DND-41 (cell line): ENCODE data around the gene NRXN2.

Experiments
- CTCF ChIP-seq: IDR thresholded peaks from 2 replicates; pipeline ENCODE4 v1.5.1; 2012; ENCODE audit warnings: borderline replicate concordance, low read length, moderate library complexity, mild to moderate bottlenecking; ENCODE audit not compliant: poor library complexity, severe bottlenecking; ENCODE audit errors: extremely low read depth
- EZH2 ChIP-seq: IDR thresholded peaks from 3 replicates; pipeline ENCODE4 v1.6.1; 2012; ENCODE audit warnings: borderline replicate concordance, low read depth, mild to moderate bottlenecking, moderate library complexity, low read length, inconsistent platforms; ENCODE audit not compliant: severe bottlenecking

GRCh38 chr11:64601605-64602465 is 121.2 kb downstream of the NRXN2 start:
- TF ChIP-seq CTCF (no peak), EZH2 (no peak)
